HG03571 (cell line): ENCODE results near the gene HES5.
"Not testable (repeated sequence)": the region's sequence is repeated elsewhere in the genome, so short reads cannot be mapped to it uniquely, and the experiment has no call there.

Source experiments
- ATAC-seq: cut with Tn5 transposase; IDR thresholded peaks from one replicate; pipeline ENCODE4 v1.9.1; 2021; ENCODE audit not compliant: unreplicated experiment

The HES5 gene

DNA sequence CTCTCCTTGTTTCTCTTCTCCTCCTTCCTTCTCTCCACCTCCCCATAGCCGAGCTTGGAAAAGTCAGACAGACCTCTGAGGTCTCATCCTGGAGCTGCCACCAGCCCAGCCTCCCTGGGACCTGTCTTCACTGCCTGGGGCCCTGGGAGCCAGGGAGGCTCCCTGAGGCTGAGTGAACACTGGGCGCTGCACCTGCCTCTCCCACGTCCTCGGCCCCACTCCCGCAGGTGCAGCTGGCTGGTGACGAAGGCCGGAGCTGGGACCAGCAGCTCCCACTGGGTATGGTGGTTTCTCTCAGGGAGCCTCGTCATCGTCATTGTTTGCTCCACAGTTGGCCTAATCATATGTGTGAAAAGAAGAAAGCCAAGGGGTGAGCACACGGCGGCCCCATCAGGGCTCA lies 31.4 kb upstream of the HES5 start:
- no peak for ATAC-seq

- no peak for ATAC-seq
Observed at GRCh38 chr1:2560299-2561073, 30.4 kb upstream of the HES5 start.

DNA sequence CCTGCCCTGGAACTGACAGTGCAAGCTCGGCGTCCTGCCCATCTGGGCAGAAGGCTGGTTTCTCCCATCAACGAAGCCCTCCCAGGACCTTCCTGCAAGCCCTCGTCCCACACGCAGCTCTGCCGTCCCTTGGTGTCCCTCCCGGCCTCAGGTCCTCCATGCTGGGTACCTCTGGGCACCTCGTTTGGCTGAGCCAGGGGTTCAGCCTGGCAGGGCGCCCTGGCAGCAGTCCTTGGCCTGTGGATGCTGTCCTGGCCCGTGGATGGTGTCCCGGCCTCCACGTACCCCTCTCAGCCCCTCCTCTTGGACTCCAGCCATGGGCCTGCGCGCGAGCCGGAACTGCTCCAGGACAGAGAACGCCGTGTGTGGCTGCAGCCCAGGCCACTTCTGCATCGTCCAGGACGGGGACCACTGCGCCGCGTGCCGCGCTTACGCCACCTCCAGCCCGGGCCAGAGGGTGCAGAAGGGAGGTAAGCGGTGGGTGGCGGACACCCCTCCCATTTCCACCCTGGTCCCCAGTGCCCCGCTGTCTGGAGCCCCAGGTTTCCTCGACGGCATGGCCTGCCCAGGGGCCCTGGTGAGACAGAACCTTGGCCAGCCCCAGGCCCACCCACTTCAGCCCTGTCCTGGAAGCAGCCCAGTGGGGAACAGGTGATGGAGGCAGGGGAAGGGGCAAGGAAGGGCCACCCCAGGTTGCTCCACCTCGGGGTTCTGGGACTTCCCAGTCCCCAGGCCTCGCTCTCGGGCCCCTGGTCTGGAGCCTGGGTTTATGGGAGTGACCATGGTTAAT lies 29.6 kb upstream of the HES5 start:
- no peak for ATAC-seq

DNA sequence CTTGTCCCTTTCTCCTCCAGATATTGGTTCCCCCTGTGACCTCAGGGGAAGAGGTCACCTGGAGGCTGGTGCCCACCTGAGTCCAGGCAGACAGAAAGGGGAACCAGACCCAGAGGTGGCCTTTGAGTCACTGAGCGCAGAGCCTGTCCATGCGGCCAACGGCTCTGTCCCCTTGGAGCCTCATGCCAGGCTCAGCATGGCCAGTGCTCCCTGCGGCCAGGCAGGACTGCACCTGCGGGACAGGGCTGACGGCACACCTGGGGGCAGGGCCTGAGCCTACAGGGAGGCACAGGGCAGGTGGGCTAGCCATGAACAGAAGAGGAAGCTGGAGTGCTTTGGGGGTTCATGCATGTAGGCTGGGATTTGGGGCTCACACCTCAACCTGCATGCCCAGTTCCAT lies 28.8 kb upstream of the HES5 start:
- no peak for ATAC-seq

- no peak for ATAC-seq
Observed at GRCh38 chr1:2558420-2558819, 28.4 kb upstream of the HES5 start.

- no peak for ATAC-seq
Observed at GRCh38 chr1:2557482-2558400, 27.7 kb upstream of the HES5 start.

DNA sequence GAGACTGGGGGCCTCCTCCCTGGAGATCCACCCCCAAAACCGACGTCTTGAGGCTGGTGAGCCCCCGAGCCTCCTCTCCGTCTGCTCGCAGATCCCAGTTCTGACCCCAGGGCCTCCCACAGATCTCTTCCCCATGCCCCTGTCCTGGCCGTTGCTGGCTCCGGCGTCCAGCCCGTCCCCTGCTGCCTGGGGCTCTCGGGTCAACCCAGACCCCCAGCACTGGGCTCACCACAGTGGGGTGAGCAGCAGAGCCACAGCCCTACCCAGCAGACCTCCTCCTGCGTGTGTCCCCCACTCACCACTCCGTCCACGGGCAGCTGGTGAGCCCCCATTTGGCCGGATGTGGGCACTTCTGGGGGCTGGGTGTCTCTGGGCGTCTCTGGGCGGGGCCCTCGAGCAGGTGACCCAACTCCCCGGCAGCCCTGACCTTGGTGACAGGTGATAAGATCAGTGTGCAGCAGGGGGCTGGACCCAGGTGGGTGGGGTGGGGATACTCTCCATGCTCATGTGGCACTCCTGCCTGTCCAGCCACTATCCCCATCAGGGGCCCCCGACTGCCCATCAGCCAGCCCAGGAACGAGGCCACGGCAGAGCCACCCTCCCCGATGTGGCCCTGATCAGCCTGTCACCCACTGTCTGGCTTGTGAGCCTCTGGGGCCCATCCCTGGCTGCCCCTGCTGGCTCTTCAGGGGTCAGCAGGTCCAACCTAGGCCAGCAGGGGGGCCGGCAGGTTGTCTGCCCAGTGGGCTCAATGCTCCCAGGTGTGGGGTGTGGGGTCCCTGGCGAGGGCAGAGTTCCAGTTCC lies 26.8 kb upstream of the HES5 start:
- peak; percentile 27 for ATAC-seq

DNA sequence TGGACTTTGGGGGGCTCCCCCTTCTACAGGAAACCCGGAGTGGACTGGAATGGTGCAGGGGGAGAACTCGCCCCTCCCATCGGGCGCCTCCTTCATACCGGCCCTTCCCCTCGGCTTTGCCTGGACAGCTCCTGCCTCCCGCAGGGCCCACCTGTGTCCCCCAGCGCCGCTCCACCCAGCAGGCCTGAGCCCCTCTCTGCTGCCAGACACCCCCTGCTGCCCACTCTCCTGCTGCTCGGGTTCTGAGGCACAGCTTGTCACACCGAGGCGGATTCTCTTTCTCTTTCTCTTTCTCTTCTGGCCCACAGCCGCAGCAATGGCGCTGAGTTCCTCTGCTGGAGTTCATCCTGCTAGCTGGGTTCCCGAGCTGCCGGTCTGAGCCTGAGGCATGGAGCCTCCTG lies 26.2 kb upstream of the HES5 start, which contains the start of gene TNFRSF14:
TSS of gene TNFRSF14 (plus strand) at position 95 of the 401 bp plus-strand sequence. CDS start at position 389, 294 bp downstream.
- peak; percentile 22 for ATAC-seq

DNA sequence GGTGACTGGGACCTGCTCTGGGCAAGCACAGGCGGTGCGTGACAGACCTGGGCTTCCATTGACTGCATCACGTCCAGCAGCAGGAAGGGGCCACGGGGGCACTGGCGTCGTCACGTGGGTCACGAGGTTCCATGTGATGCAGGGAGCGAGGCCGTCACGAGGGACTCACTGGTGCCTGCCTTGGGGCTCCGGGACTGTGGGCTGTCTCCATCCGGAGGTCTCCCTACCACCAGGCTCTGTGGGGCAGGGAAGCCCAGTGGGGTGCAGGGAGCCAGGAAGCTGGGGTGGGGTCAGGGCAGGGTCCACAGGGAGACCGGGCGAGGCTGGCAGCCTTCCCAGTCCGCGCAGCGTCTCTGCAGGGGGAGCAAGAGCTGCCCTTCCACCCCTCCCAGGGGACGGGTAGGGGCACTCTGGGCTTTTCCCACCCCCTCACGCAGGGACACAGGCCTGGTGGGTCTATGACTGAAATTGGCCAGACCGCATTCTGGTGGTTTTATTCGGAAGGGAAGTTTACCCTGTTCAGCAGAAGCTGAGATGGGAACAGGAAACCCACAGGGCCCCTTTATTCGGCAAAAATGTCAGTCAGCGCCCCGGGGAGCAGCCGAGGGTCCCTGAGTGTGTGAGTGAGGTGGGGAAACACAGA lies 25.7 kb upstream of the HES5 start:
- peak; percentile 33 for ATAC-seq

- ATAC-seq, result no peak
Observed at GRCh38 chr1:2554621-2555387, 24.7 kb upstream of the HES5 start.

- ATAC-seq, result no peak
Observed at GRCh38 chr1:2553871-2554620, 24.0 kb upstream of the HES5 start.

DNA sequence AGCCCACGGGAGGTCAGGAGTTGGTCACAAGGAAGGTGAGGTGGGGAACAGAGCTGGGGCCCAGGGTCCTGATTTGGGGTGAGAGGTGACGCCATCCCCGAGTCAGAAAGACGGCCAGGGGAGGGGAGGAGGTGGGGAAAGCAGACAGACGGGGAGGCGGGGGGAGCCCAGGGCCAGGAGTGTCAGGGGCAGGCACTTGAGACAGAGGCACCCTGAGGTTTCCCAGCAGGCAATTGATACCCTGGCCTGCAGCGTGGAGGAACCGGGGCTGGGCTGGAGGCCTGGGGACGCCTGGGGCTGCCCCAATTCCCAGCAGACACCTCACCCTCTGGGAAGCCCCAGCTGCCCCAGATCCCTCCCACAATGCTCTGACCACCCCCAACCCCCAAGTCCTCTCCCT lies 23.0 kb upstream of the HES5 start:
- ATAC-seq, result not testable (repeated sequence)

DNA sequence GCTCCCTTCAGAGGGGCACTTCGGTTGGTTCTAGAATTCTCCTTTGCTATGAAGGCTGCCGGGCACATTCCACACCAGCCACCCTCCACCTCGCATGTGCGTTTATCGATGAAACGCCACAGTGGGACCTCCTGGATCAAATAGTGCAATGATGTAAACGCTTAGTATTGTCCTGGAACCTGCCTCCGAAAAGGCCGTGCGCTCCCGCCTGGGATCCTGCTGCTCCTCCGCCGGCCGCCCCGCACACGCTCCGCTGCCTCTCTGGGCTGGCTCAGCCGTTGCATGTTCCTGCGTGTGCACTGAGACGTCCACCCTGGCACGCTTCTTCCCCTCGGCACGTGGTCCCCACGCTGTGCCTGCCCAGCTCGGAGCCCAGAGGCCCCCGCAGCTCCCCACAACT lies 22.1 kb upstream of the HES5 start:
- ATAC-seq, result no peak

GRCh38 chr1:2551544-2551943 lies 21.5 kb upstream of the HES5 start:
- ATAC-seq, result not testable (repeated sequence)

- not testable (repeated sequence) for ATAC-seq
Observed at GRCh38 chr1:2550309-2550861, 20.3 kb upstream of the HES5 start.

GRCh38 chr1:2549367-2550029 lies 19.4 kb upstream of the HES5 start:
- ATAC-seq, result not testable (repeated sequence)

- no peak for ATAC-seq
Observed at GRCh38 chr1:2548068-2548589, 18.1 kb upstream of the HES5 start.
